B cell (primary cell): Measurements from ENCODE around the gene RPS24. TPM values are rescaled to one million over a fixed set of nuclear protein-coding genes. Genes with fewer than 3 reads are reported as not detected.

Experiments
- ATAC-seq: fragments of 200-7000 bp; cut with Tn5 transposase; one replicate; pipeline ENCODE4 v1.10.0; 2021; ENCODE audit warnings: low read depth, mild to moderate bottlenecking, moderate number of reproducible peaks, moderate library complexity
- CTCF ChIA-PET: fragments of 350-600 bp; sonication (Branson Sonifier 250); formaldehyde crosslinking; loops from one replicate; lab custom pipeline; 2021; ENCODE audit warnings: antibody characterized with exemption, inconsistent platforms; lab: Charles Lee
- POLR2A ChIA-PET: fragments of 350-600 bp; sonication (Branson Sonifier 250); formaldehyde crosslinking; loops from one replicate; lab custom pipeline; 2021; ENCODE audit warnings: antibody characterized with exemption; lab: Charles Lee
- DNase-seq: peaks from one replicate; pipeline ENCODE4 v3.0.0; 2013
- H2AFZ ChIP-seq: 2 replicates; pipeline ENCODE4 v1.6.1; 2012; ENCODE audit warnings: mild to moderate bottlenecking, low read depth, low read length; ENCODE audit not compliant: insufficient read depth, poor library complexity, severe bottlenecking
- H3K27ac ChIP-seq, 2 donors: 1 replicate in 1 of 2; 2 replicates in 1 of 2; pipeline ENCODE4 v1.5.1; 2012 to 2013; ENCODE audit warnings: low read length in 2 of 2, mild to moderate bottlenecking in 2 of 2, moderate library complexity in 1 of 2
- H3K27me3 ChIP-seq, 4 experiments: fragments of 200-600 bp in 1 of 4; sonication (generic) in 1 of 4; replicated peaks in 1 of 4; 1 replicate in 2 of 4; 2 replicates in 2 of 4; pipeline versions ENCODE4 v1.6.1 to v1.7.0; 2013 to 2016; ENCODE audit warnings: low read length in 3 of 4, mild to moderate bottlenecking in 2 of 4, mixed read lengths in 1 of 4, moderate library complexity in 1 of 4; ENCODE audit not compliant: insufficient read depth in 4 of 4, control insufficient read depth in 3 of 4; ENCODE audit errors: control extremely low read depth in 1 of 4
- H3K36me3 ChIP-seq, 2 experiments: replicated peaks in 1 of 2; 1 replicate in 1 of 2; 2 replicates in 1 of 2; pipeline versions ENCODE4 v1.6.1 to v1.7.1; 2013; ENCODE audit warnings: low read length in 1 of 2; ENCODE audit not compliant: insufficient read depth in 2 of 2, control insufficient read depth in 1 of 2; ENCODE audit errors: control extremely low read depth in 1 of 2, extremely low read depth in 1 of 2
- H3K4me1 ChIP-seq, 2 donors: fragments of 200-600 bp in 1 of 2; sonication (generic) in 1 of 2; 1 replicate in 1 of 2; 2 replicates in 1 of 2; pipeline versions ENCODE4 v1.5.1 to v1.6.1; 2013 to 2017; ENCODE audit warnings: low read length in 2 of 2; ENCODE audit not compliant: control insufficient read depth in 2 of 2, insufficient read depth in 2 of 2
- H3K4me2 ChIP-seq: replicated peaks from 2 replicates; pipeline ENCODE3; 2012; ENCODE audit warnings: mild to moderate bottlenecking, low read depth, low read length; ENCODE audit not compliant: poor library complexity, severe bottlenecking
- H3K4me3 ChIP-seq, 5 experiments: fragments of 200-600 bp in 1 of 5; sonication (generic) in 1 of 5; 1 replicate in 3 of 5; 2 replicates in 2 of 5; pipeline versions ENCODE4 v1.5.1 to v1.7.0; 2011 to 2016; ENCODE audit warnings: low read length in 4 of 5, mild to moderate bottlenecking in 4 of 5, low read depth in 2 of 5, control low read depth in 1 of 5, moderate library complexity in 1 of 5; ENCODE audit not compliant: insufficient read depth in 1 of 5; ENCODE audit errors: control extremely low read depth in 1 of 5, extremely low read depth in 1 of 5
- H3K79me2 ChIP-seq: fragments of 200-600 bp; sonication (generic); one replicate; pipeline ENCODE4 v1.6.0; 2016; ENCODE audit warnings: low read length; ENCODE audit not compliant: control insufficient read depth, insufficient read depth
- H3K9ac ChIP-seq: fragments of 200-600 bp; sonication (generic); 2 replicates; pipeline ENCODE4 v1.6.1; 2017; ENCODE audit warnings: mild to moderate bottlenecking, low read length, moderate library complexity
- H3K9me3 ChIP-seq, 3 donors: one replicate each; pipeline versions ENCODE4 v1.6.1 to v1.7.1; 2013; ENCODE audit warnings: low read length in 2 of 3; ENCODE audit not compliant: control insufficient read depth in 2 of 3, insufficient read depth in 1 of 3; ENCODE audit errors: control extremely low read depth in 1 of 3
- H4K20me1 ChIP-seq: 2 replicates; pipeline ENCODE4 v1.6.0; 2012; ENCODE audit warnings: mild to moderate bottlenecking, low read length; ENCODE audit not compliant: insufficient read depth, control insufficient read depth, poor library complexity, severe bottlenecking
- H3K27ac Mint-ChIP-seq: one replicate; pipeline ENCODE4 v1.8.0; 2021; ENCODE audit warnings: mixed read lengths
- H3K27me3 Mint-ChIP-seq: one replicate; pipeline ENCODE4 v1.8.0; 2021; ENCODE audit warnings: mixed read lengths
- H3K4me1 Mint-ChIP-seq: one replicate; pipeline ENCODE4 v1.8.0; 2021; ENCODE audit warnings: mixed read lengths
- H3K4me3 Mint-ChIP-seq: one replicate; pipeline ENCODE4 v1.8.0; 2021; ENCODE audit warnings: mixed read lengths
- H3K9me3 Mint-ChIP-seq: one replicate; pipeline ENCODE4 v1.8.0; 2022; ENCODE audit warnings: mixed read lengths; ENCODE audit not compliant: insufficient read depth
- CTCF ChIP-seq: fragments of 200-600 bp; IDR thresholded peaks from one replicate; pipeline ENCODE4 v1.8.0; 2022; ENCODE audit warnings: antibody characterized with exemption, mild to moderate bottlenecking
- EZH2 ChIP-seq: IDR thresholded peaks from 2 replicates; pipeline ENCODE4 v1.6.1; 2012; ENCODE audit warnings: borderline replicate concordance, low read depth, mild to moderate bottlenecking, moderate library complexity, low read length; ENCODE audit not compliant: insufficient read depth, poor library complexity, severe bottlenecking
- WGBS: methylation state at CpG from one replicate; pipeline ENCODE4 v1.1.5; 2013; ENCODE audit warnings: missing lambda C conversion rate; ENCODE audit not compliant: insufficient coverage; 5-methylcytosine and 5-hydroxymethylcytosine counted together
- intact Hi-C: fragments of 100-400 bp; cut with micrococcal nuclease; formaldehyde crosslinking; loops from one replicate; pipeline ENCODE4 v1.10.0; 2022
- polyA plus RNA-seq: library from polyadenylated mRNA; depleted of rRNA; stranded (reverse); fragments of >200 nt; gene quantifications from 2 replicates; pipeline ENCODE4 v1.2.3, GENCODE V29; 2012
- total RNA-seq, 2 donors: library from RNA; stranded (reverse); fragments of 120-200 nt in 1 of 2; gene quantifications; 1 replicate in 1 of 2; 2 replicates in 1 of 2; pipeline versions ENCODE4 v1.2.3 to v1.2.4, GENCODE V29; 2013 to 2022

RPS24 gene
- total and polyA plus RNA-seq, 2 donors (not counting 1 experiment from before 2014, with no cell fraction given): 1,249 to 2,320 TPM

GRCh38 chr10:78000206-78000605, 33.5 kb upstream of the RPS24 start:
- POLR2A ChIA-PET: no interaction called here
- H2AFZ ChIP-seq: no peak overlapping the region
- H3K4me3 ChIP-seq: no peak overlapping the region
- H3K4me1 Mint-ChIP-seq: no peaks in the 10 kb centered on the region
- DNase-seq (no peak), ATAC-seq (no peak)
- no peaks in the 10 kb centered on the region for H3K27me3 Mint-ChIP-seq
- no peak overlapping the region for H3K4me2 ChIP-seq
- no peaks in the 10 kb centered on the region for H3K9me3 Mint-ChIP-seq
- H3K27ac Mint-ChIP-seq: no peak overlapping the region
- no peak overlapping the region for H3K4me3 Mint-ChIP-seq
- H4K20me1 ChIP-seq: no peaks in the 10 kb centered on the region
- intact Hi-C loops: no loop called here
- H3K9ac ChIP-seq: no peak overlapping the region
- H3K27ac ChIP-seq: no peak overlapping the region
- CTCF ChIA-PET: no interaction called here
- H3K36me3 ChIP-seq: peaks cover 5 to 55% of the 10 kb centered on the region in 2 experiments
- no peaks in the 10 kb centered on the region for H3K79me2 ChIP-seq
- H3K4me1 ChIP-seq: no peaks in the 10 kb centered on the region
- TF ChIP-seq EZH2: no peak
- no peak for TF ChIP-seq CTCF
- no peaks in the 10 kb centered on the region for H3K27me3 ChIP-seq
- peaks cover 0 to 2% (median 0%) of the 10 kb centered on the region in 3 donors for H3K9me3 ChIP-seq

- no peak for TF ChIP-seq CTCF
- no peak for TF ChIP-seq EZH2
- Histone ChIP-seq H3K4me2 (no peak overlapping the region), H3K36me3 (peaks cover 8 to 62% of the 10 kb centered on the region in 2 experiments), H3K9ac (no peak overlapping the region), H3K27me3 (no peaks in the 10 kb centered on the region), H3K9me3 (peaks cover 0 to 2% (median 0%) of the 10 kb centered on the region in 3 donors), H3K4me3 (no peak overlapping the region), H2AFZ (no peak overlapping the region), H4K20me1 (no peaks in the 10 kb centered on the region), H3K4me1 (no peaks in the 10 kb centered on the region), H3K79me2 (no peaks in the 10 kb centered on the region), H3K27ac (no peak overlapping the region)
- intact Hi-C loops: no loop called here
- 98% methylated on average over 4 of the region's 6 CpGs for WGBS
- no peaks in the 10 kb centered on the region for H3K27me3 Mint-ChIP-seq
- no peak for DNase-seq
- no peak for ATAC-seq
- no peaks in the 10 kb centered on the region for H3K4me1 Mint-ChIP-seq
- H3K27ac Mint-ChIP-seq: no peak overlapping the region
- no peak overlapping the region for H3K4me3 Mint-ChIP-seq
- no peaks in the 10 kb centered on the region for H3K9me3 Mint-ChIP-seq
- ChIA-PET CTCF (no interaction called here), POLR2A (no interaction called here)
Measured at GRCh38 chr10:78000956-78001472, 32.6 kb upstream of the RPS24 start.
